Tibial nerve (tissue), 4 donors: ENCODE measurements around the gene FAM83F. TPM values are rescaled to one million over a fixed set of nuclear protein-coding genes. Genes with fewer than 3 reads are reported as not detected.

ENCODE experiments used
- DNase-seq, 2 donors: peaks; one replicate each; pipeline ENCODE4 v3.0.0-alpha.2; 2019; ENCODE audit warnings: low spot score in 2 of 2
- H3K27ac ChIP-seq, 4 donors: fragments of 200-600 bp; sonication (generic) in 3 of 4; one replicate each; pipeline ENCODE4 v1.5.1; 2017 to 2019; ENCODE audit warnings: mild to moderate bottlenecking in 1 of 4
- H3K27me3 ChIP-seq, 2 donors: fragments of 200-600 bp; sonication (generic) in 1 of 2; one replicate each; pipeline versions ENCODE4 v1.5.1 to v1.6.0; 2017 to 2019
- H3K36me3 ChIP-seq, 3 donors: fragments of 200-600 bp; sonication (generic); one replicate each; pipeline ENCODE4 v1.5.1; 2018 to 2019
- H3K4me1 ChIP-seq, 4 donors: fragments of 200-600 bp; sonication (generic) in 3 of 4; one replicate each; pipeline ENCODE4 v1.5.1; 2017 to 2019
- H3K4me3 ChIP-seq, 4 donors: fragments of 200-600 bp; sonication (generic) in 3 of 4; one replicate each; pipeline ENCODE4 v1.5.1; 2017 to 2019; ENCODE audit warnings: mild to moderate bottlenecking in 1 of 4, moderate library complexity in 1 of 4
- H3K9me3 ChIP-seq, 4 donors: fragments of 200-600 bp; sonication (generic) in 3 of 4; one replicate each; pipeline ENCODE4 v1.5.1; 2017 to 2019
- CTCF ChIP-seq, 5 experiments: fragments of 200-600 bp in 3 of 5; fragments of 450-650 bp in 2 of 5; sonication (generic) in 3 of 5; IDR thresholded peaks; one replicate each; pipeline ENCODE4 v1.5.1; 2016 to 2019; ENCODE audit warnings: antibody characterized with exemption in 5 of 5, mild to moderate bottlenecking in 3 of 5, moderate library complexity in 2 of 5
- EP300 ChIP-seq, 2 donors: sonication (generic); formaldehyde crosslinking; IDR thresholded peaks; one replicate each; pipeline ENCODE4 v1.6.1; 2017; ENCODE audit warnings: antibody characterized with exemption in 2 of 2, mild to moderate bottlenecking in 1 of 2
- POLR2A ChIP-seq, 2 donors: fragments of 450-650 bp; IDR thresholded peaks; one replicate each; pipeline ENCODE4 v1.6.1; 2017; ENCODE audit warnings: antibody characterized with exemption in 2 of 2, mild to moderate bottlenecking in 2 of 2, moderate library complexity in 2 of 2
- WGBS, 2 donors: methylation state at CpG; one replicate each; pipeline ENCODE4 v1.1.5; 2018; 5-methylcytosine and 5-hydroxymethylcytosine counted together
- total RNA-seq, 4 donors: library from RNA; depleted of rRNA; stranded (reverse); fragments of >200 nt; gene quantifications; one replicate each; pipeline ENCODE4 v1.1.0, GENCODE V29; 2016

The FAM83F gene
- total RNA-seq, 4 donors from 2014 or later: 8.2 to 11.2 (median 9.8) TPM

GRCh38 chr22:40082184-40082583 lies 87.4 kb downstream of the FAM83F start:
- H3K9me3 ChIP-seq: no peaks in the 10 kb centered on the region
- no peaks in the 10 kb centered on the region for H3K36me3 ChIP-seq
- no peaks in the 10 kb centered on the region for H3K27me3 ChIP-seq
- DNase-seq: no peak
- no peak for TF ChIP-seq CTCF (IDR thresholded peaks at IDR 0.05)
- no peak for TF ChIP-seq POLR2A (IDR thresholded peaks at IDR 0.05)
- no peak for TF ChIP-seq EP300 (IDR thresholded peaks at IDR 0.05)
- no peak overlapping the region for H3K27ac ChIP-seq
- WGBS, 2 donors: 83 to 93% methylated on average over 1 of the region's 1 CpG
- H3K4me3 ChIP-seq: no peak overlapping the region
- H3K4me1 ChIP-seq: peaks cover 0 to 34% (median 3%) of the 10 kb centered on the region in 4 donors

- no peaks in the 10 kb centered on the region for H3K27me3 ChIP-seq
- 87 to 88% methylated on average over 3 of the region's 3 CpGs for WGBS, 2 donors
- H3K36me3 ChIP-seq: no peaks in the 10 kb centered on the region
- no peak for DNase-seq
- no peak overlapping the region for H3K27ac ChIP-seq
- H3K4me1 ChIP-seq: peaks cover 0 to 29% (median 3%) of the 10 kb centered on the region in 4 donors
- TF ChIP-seq CTCF (IDR thresholded peaks at IDR 0.05) (no peak), EP300 (IDR thresholded peaks at IDR 0.05) (no peak), POLR2A (IDR thresholded peaks at IDR 0.05) (no peak)
- H3K4me3 ChIP-seq: no peak overlapping the region
- no peaks in the 10 kb centered on the region for H3K9me3 ChIP-seq
These were observed 89.0 kb downstream of the FAM83F start for GRCh38 chr22:40083794-40084193.

DNA sequence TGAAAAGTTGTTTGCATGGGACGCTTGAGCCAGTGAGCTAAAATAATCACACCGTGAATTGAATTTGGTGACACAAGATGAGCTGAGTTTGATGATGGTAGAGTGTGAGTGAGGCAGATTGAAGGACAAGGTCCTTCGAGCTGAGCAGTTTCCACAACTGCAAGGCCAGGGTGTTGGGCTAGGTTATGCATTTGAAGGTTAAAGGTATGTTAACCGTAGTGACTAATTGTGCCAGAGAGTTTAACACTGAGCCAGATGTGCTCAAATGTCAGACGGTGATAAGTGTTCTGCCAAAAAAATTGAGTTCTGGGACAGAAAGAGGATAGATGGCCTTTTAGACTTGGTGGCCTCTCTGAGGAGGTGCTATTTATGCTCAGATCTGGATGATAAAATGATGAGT lies 89.5 kb downstream of the FAM83F start:
- Histone ChIP-seq H3K27ac (no peak overlapping the region), H3K36me3 (no peaks in the 10 kb centered on the region), H3K9me3 (no peaks in the 10 kb centered on the region), H3K4me3 (no peak overlapping the region), H3K4me1 (peaks cover 0 to 29% (median 3%) of the 10 kb centered on the region in 4 donors), H3K27me3 (no peaks in the 10 kb centered on the region)
- no peak for DNase-seq
- no peak for TF ChIP-seq POLR2A (IDR thresholded peaks at IDR 0.05)
- no peak for TF ChIP-seq CTCF (IDR thresholded peaks at IDR 0.05)
- no peak for TF ChIP-seq EP300 (IDR thresholded peaks at IDR 0.05)
- WGBS, 2 donors: 91 to 92% methylated on average over 5 of the region's 5 CpGs

DNA sequence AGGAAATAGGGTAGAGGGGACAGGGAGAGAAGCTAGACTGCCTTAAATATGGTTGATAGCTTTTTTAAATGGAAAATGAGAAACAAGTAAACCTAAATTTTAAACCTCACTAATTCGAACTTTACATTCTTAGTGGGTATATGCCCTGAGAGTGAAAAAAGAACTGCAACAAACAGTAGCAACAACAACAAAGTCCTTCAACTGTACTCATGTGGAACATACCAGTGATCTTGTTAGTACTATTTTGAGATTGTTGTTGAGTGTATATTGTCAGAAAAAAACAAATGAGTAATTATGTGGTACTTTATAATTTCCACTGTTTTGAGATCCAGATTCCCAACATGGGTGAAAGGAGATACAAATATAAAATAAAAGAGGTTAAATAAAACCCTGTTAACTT lies 94.1 kb downstream of the FAM83F start:
- H3K27ac ChIP-seq: no peak overlapping the region
- no peak for TF ChIP-seq EP300 (IDR thresholded peaks at IDR 0.05)
- no peak for TF ChIP-seq POLR2A (IDR thresholded peaks at IDR 0.05)
- TF ChIP-seq CTCF (IDR thresholded peaks at IDR 0.05): no peak
- WGBS, 2 donors: 71% methylated on average over 1 of the region's 1 CpG
- H3K4me1 ChIP-seq: peaks cover 0 to 12% (median under 1%) of the 10 kb centered on the region in 4 donors
- H3K27me3 ChIP-seq: no peaks in the 10 kb centered on the region
- H3K36me3 ChIP-seq: no peaks in the 10 kb centered on the region
- DNase-seq: no peak
- H3K9me3 ChIP-seq: no peaks in the 10 kb centered on the region
- no peak overlapping the region for H3K4me3 ChIP-seq

Other genes with a start within 250 kb of the FAM83F start
- 1 to 10 TPM in 2 of 4 donors, under 1 TPM in 2; 0.42 to 3.3 (median 1.8) TPM for gene ENTHD1, start 101.2 kb upstream of the FAM83F start, total RNA-seq
- 10 to 100 TPM in 1 of 4 donors, 1 to 10 TPM in 3; 3.8 to 10.5 (median 4.3) TPM for gene GRAP2, start 93.9 kb upstream of the FAM83F start, total RNA-seq
- gene TMA7B, start 34.6 kb upstream of the FAM83F start, total RNA-seq: not detected
- gene TNRC6B, start 183.0 kb downstream of the FAM83F start, total RNA-seq: 10 to 100 TPM; 41.8 to 50.9 (median 47.8) TPM